Measurements from ENCODE around the gene NBAS.

NBAS gene

GRCh38 chr2:15561574-15562344, 625 bp upstream of the NBAS start:
- H3K27me3 ChIP-seq (ENCODE audit: low read length), result no peaks in the 10 kb centered on the region
- peak overlapping the region; percentile 86 for H3K4me2 ChIP-seq (ENCODE audit: low read depth, low read length, poor library complexity, severe bottlenecking)
- TF ChIP-seq, protein P1, sequence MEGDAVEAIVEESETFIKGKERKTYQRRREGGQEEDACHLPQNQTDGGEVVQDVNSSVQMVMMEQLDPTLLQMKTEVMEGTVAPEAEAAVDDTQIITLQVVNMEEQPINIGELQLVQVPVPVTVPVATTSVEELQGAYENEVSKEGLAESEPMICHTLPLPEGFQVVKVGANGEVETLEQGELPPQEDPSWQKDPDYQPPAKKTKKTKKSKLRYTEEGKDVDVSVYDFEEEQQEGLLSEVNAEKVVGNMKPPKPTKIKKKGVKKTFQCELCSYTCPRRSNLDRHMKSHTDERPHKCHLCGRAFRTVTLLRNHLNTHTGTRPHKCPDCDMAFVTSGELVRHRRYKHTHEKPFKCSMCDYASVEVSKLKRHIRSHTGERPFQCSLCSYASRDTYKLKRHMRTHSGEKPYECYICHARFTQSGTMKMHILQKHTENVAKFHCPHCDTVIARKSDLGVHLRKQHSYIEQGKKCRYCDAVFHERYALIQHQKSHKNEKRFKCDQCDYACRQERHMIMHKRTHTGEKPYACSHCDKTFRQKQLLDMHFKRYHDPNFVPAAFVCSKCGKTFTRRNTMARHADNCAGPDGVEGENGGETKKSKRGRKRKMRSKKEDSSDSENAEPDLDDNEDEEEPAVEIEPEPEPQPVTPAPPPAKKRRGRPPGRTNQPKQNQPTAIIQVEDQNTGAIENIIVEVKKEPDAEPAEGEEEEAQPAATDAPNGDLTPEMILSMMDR (IDR thresholded peaks at IDR 0.05; ENCODE audit: insufficient read depth, low read length, poor library complexity, severe bottlenecking), result no peak
- H3K9me3 ChIP-seq (ENCODE audit: insufficient read depth, low read length), result no peaks in the 10 kb centered on the region
- peak overlapping the region; percentile 93 for H3K4me3 ChIP-seq (ENCODE audit: insufficient read depth, low read length, poor library complexity, severe bottlenecking)
- H3K36me3 ChIP-seq (ENCODE audit: low read length), result no peaks in the 10 kb centered on the region
- no peaks in the 10 kb centered on the region for H4K20me1 ChIP-seq (ENCODE audit: low read depth, low read length)
- peak overlapping the region; percentile 8; the same call in 1 of the 2 replicates for H3K27ac ChIP-seq (ENCODE audit: low read depth, low read length)
- H3F3A ChIP-seq (ENCODE audit: insufficient read depth), result no peaks in the 10 kb centered on the region
- H3K9ac ChIP-seq (ENCODE audit: low read length), result peak overlapping the region; percentile 69
- peaks cover 12% of the 10 kb centered on the region; the same call in 1 of the 2 replicates for H3K79me2 ChIP-seq (ENCODE audit: insufficient read depth, low read length)
- peak overlapping the region; percentile 94 for H2AFZ ChIP-seq (ENCODE audit: low read depth, low read length, severe bottlenecking)
- no peaks in the 10 kb centered on the region for H3K9me2 ChIP-seq (replicated peaks; ENCODE audit: insufficient read depth, low read length)

GRCh38 chr2:15560140-15560987, 770 bp downstream of the NBAS start:
- Histone ChIP-seq H3K36me3 (ENCODE audit: low read length) (no peaks in the 10 kb centered on the region), H3K27me3 (ENCODE audit: low read length) (no peaks in the 10 kb centered on the region), H3K9ac (ENCODE audit: low read length) (peak overlapping the region; percentile 69), H2AFZ (ENCODE audit: low read depth, low read length, severe bottlenecking) (peak overlapping the region; percentile 94), H4K20me1 (ENCODE audit: low read depth, low read length) (no peaks in the 10 kb centered on the region), H3K4me3 (ENCODE audit: insufficient read depth, low read length, poor library complexity, severe bottlenecking) (peak overlapping the region; percentile 93), H3K27ac (ENCODE audit: low read depth, low read length) (no peak overlapping the region), H3F3A (ENCODE audit: insufficient read depth) (no peaks in the 10 kb centered on the region), H3K4me2 (ENCODE audit: low read depth, low read length, poor library complexity, severe bottlenecking) (peak overlapping the region; percentile 86), H3K9me3 (ENCODE audit: insufficient read depth, low read length) (no peaks in the 10 kb centered on the region), H3K9me2 (replicated peaks; ENCODE audit: insufficient read depth, low read length) (no peaks in the 10 kb centered on the region), H3K79me2 (ENCODE audit: insufficient read depth, low read length) (peaks cover 12% of the 10 kb centered on the region; the same call in 1 of the 2 replicates)
- no peak for TF ChIP-seq EZH2phosphoT487 (conservative IDR thresholded peaks at IDR 0.05; ENCODE audit: low read length)
- TF ChIP-seq, protein P1 (IDR thresholded peaks at IDR 0.05; ENCODE audit: insufficient read depth, low read length, poor library complexity, severe bottlenecking), result no peak

- Histone ChIP-seq H3K4me3 (ENCODE audit: insufficient read depth, low read length, poor library complexity, severe bottlenecking) (peak overlapping the region; percentile 93), H3K79me2 (ENCODE audit: insufficient read depth, low read length) (peaks cover 12% of the 10 kb centered on the region; the same call in 1 of the 2 replicates), H2AFZ (ENCODE audit: low read depth, low read length, severe bottlenecking) (no peak overlapping the region), H3K27ac (ENCODE audit: low read depth, low read length) (no peak overlapping the region), H3K36me3 (ENCODE audit: low read length) (no peaks in the 10 kb centered on the region), H3K9me3 (ENCODE audit: insufficient read depth, low read length) (no peaks in the 10 kb centered on the region), H4K20me1 (ENCODE audit: low read depth, low read length) (no peaks in the 10 kb centered on the region), H3F3A (ENCODE audit: insufficient read depth) (no peaks in the 10 kb centered on the region), H3K9ac (ENCODE audit: low read length) (peak overlapping the region; percentile 69; the same call in 1 of the 2 replicates), H3K4me2 (ENCODE audit: low read depth, low read length, poor library complexity, severe bottlenecking) (peak overlapping the region; percentile 86), H3K9me2 (replicated peaks; ENCODE audit: insufficient read depth, low read length) (no peaks in the 10 kb centered on the region), H3K27me3 (ENCODE audit: low read length) (no peaks in the 10 kb centered on the region)
- TF ChIP-seq EZH2phosphoT487 (conservative IDR thresholded peaks at IDR 0.05; ENCODE audit: low read length), result no peak
- TF ChIP-seq, protein P1 (IDR thresholded peaks at IDR 0.05; ENCODE audit: insufficient read depth, low read length, poor library complexity, severe bottlenecking), result no peak
Measured at GRCh38 chr2:15559379-15560139, 1.6 kb downstream of the NBAS start.

Measured in SU-DHL-6 (cell line).